Fibroblast of gingiva (primary cell): ENCODE measurements around the gene EVX2.

Experiments used
- DNase-seq: peaks from one replicate; pipeline ENCODE4 v3.0.0-alpha.2; 2011; ENCODE audit warnings: low read depth

Gene EVX2

GRCh38 chr2:176082824-176083751 lies 674 bp downstream of the EVX2 start:
- DNase-seq, result no peak

GRCh38 chr2:176082525-176082823 lies 1.3 kb downstream of the EVX2 start:
- DNase-seq, result no peak

GRCh38 chr2:176081837-176082524 lies 1.8 kb downstream of the EVX2 start:
- no peak for DNase-seq

GRCh38 chr2:176081376-176081836 lies 2.4 kb downstream of the EVX2 start:
- no peak for DNase-seq

- no peak for DNase-seq
These were observed 3.0 kb downstream of the EVX2 start for GRCh38 chr2:176080540-176081375.

GRCh38 chr2:176079831-176080539 lies 3.8 kb downstream of the EVX2 start:
- DNase-seq, result no peak

GRCh38 chr2:176079285-176079830 lies 4.4 kb downstream of the EVX2 start:
- DNase-seq, result no peak

- DNase-seq, result no peak
These were observed 5.0 kb downstream of the EVX2 start for GRCh38 chr2:176078541-176079284.

- no peak for DNase-seq
These were observed 7.0 kb downstream of the EVX2 start for GRCh38 chr2:176076796-176077195.

- DNase-seq, result no peak
These were observed 7.7 kb downstream of the EVX2 start for GRCh38 chr2:176076063-176076462.

- no peak for DNase-seq
These were observed 8.3 kb downstream of the EVX2 start for GRCh38 chr2:176075481-176075880.

- DNase-seq, result no peak
These were observed 8.8 kb downstream of the EVX2 start for GRCh38 chr2:176074919-176075425.

GRCh38 chr2:176072951-176073904 lies 10.5 kb downstream of the EVX2 start:
- no peak for DNase-seq

GRCh38 chr2:176072292-176072669 lies 11.5 kb downstream of the EVX2 start:
- DNase-seq, result no peak

- no peak for DNase-seq
These were observed 12.2 kb downstream of the EVX2 start for GRCh38 chr2:176071330-176072291.

GRCh38 chr2:176068419-176068832 lies 15.3 kb downstream of the EVX2 start:
- DNase-seq, result no peak

GRCh38 chr2:176067589-176068418 lies 16.0 kb downstream of the EVX2 start:
- DNase-seq, result no peak
